Activated effector memory CD4-positive, alpha-beta T cell treated with anti-CD3 and anti-CD28 coated beads, Interleukin-2, amount 50 U/mL, for 16 hours (primary cell): Measurements from ENCODE around the gene MLEC.

Experiments used
- DNase-seq: peaks from one replicate; pipeline ENCODE4 v3.0.0-alpha.2; 2020

MLEC gene

GRCh38 chr12:120686690-120687577 lies at the start of gene MLEC:
TSS of gene MLEC (plus strand) at chr12:120687149. CDS start at chr12:120687297, 148 bp downstream.
- DNase-seq: peak; percentile 100

- DNase-seq: peak; percentile 88
Measured at GRCh38 chr12:120639771-120640721, 46.9 kb upstream of the MLEC start, which contains the start of gene CABP1. TSS of gene CABP1 (plus strand) at chr12:120640626. CDS start at chr12:120640686, 60 bp downstream.

- DNase-seq: peak; percentile 82
Measured at GRCh38 chr12:120640861-120641833, 45.8 kb upstream of the MLEC start.

- no peak for DNase-seq
Measured at GRCh38 chr12:120642121-120642520, 44.8 kb upstream of the MLEC start.

- DNase-seq: no peak
Measured at GRCh38 chr12:120642826-120643225, 44.1 kb upstream of the MLEC start.

GRCh38 chr12:120643574-120643973 lies 43.4 kb upstream of the MLEC start:
- DNase-seq: no peak

- no peak for DNase-seq
Measured at GRCh38 chr12:120646044-120646443, 40.9 kb upstream of the MLEC start.

- no peak for DNase-seq
Measured at GRCh38 chr12:120647375-120647755, 39.6 kb upstream of the MLEC start.

- no peak for DNase-seq
Measured at GRCh38 chr12:120649442-120650232, 37.3 kb upstream of the MLEC start.

GRCh38 chr12:120650233-120650690 lies 36.7 kb upstream of the MLEC start:
- DNase-seq: no peak

GRCh38 chr12:120651821-120652220 lies 35.1 kb upstream of the MLEC start:
- DNase-seq: no peak

- DNase-seq: no peak
Measured at GRCh38 chr12:120652656-120653435, 34.1 kb upstream of the MLEC start.

GRCh38 chr12:120653611-120654010 lies 33.3 kb upstream of the MLEC start:
- DNase-seq: no peak

GRCh38 chr12:120654656-120655055 lies 32.3 kb upstream of the MLEC start:
- DNase-seq: no peak

- DNase-seq: no peak
Measured at GRCh38 chr12:120656008-120656407, 30.9 kb upstream of the MLEC start.

- no peak for DNase-seq
Measured at GRCh38 chr12:120658286-120659150, 28.4 kb upstream of the MLEC start.

GRCh38 chr12:120659151-120659525 lies 27.8 kb upstream of the MLEC start:
- no peak for DNase-seq

GRCh38 chr12:120661432-120661831 lies 25.5 kb upstream of the MLEC start:
- DNase-seq: no peak

- DNase-seq: no peak
Measured at GRCh38 chr12:120662879-120663278, 24.1 kb upstream of the MLEC start.
